Activated T-cell treated with anti-CD3 and anti-CD28 coated beads, Interleukin-2, amount 50 U/mL, for 24 hours (primary cell): Measurements from ENCODE around the gene SLC24A3.

Experiments used
- DNase-seq: peaks from one replicate; pipeline ENCODE4 v3.0.0-alpha.2; 2020
- H3K27ac Mint-ChIP-seq: 2 replicates; pipeline ENCODE4 v1.8.0; 2020; ENCODE audit warnings: mild to moderate bottlenecking, mixed read lengths
- H3K27me3 Mint-ChIP-seq: 2 replicates; pipeline ENCODE4 v1.8.0; 2020; ENCODE audit warnings: mixed read lengths
- H3K36me3 Mint-ChIP-seq: 2 replicates; pipeline ENCODE4 v1.8.0; 2020; ENCODE audit warnings: low read depth, mixed read lengths
- H3K4me1 Mint-ChIP-seq: 2 replicates; pipeline ENCODE4 v1.8.0; 2020; ENCODE audit warnings: low read depth, mixed read lengths
- H3K4me3 Mint-ChIP-seq: 2 replicates; pipeline ENCODE4 v1.8.0; 2020; ENCODE audit warnings: mild to moderate bottlenecking, moderate library complexity, mixed read lengths
- H3K9me3 Mint-ChIP-seq: 2 replicates; pipeline ENCODE4 v1.8.0; 2020; ENCODE audit warnings: mixed read lengths

Gene SLC24A3

DNA sequence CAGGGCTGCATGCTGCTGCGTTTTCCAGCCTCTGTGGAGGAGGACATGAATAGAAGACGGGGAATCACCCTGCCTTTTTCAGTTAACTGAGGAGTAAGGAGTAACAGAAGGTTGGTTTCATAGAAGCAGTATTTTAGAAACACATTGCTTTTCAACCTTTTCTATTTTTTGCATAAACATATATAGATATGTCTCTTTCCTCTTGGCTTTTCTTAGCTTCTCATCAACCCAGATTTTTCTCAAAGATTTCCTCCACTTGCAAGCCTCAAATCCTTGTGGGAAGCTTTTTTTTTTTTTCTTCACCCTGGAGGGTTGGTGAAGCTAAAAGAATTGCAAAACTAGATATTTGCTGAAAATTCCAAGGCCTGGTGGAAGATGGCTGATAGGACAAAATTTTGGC, 6.0 kb downstream of the SLC24A3 start:
- DNase-seq, result no peak
- peaks cover 39% of the 10 kb centered on the region for H3K27me3 Mint-ChIP-seq
- no peak overlapping the region for H3K4me3 Mint-ChIP-seq
- no peaks in the 10 kb centered on the region for H3K4me1 Mint-ChIP-seq
- H3K27ac Mint-ChIP-seq, result no peak overlapping the region
- H3K9me3 Mint-ChIP-seq, result no peaks in the 10 kb centered on the region
- H3K36me3 Mint-ChIP-seq, result no peaks in the 10 kb centered on the region

DNA sequence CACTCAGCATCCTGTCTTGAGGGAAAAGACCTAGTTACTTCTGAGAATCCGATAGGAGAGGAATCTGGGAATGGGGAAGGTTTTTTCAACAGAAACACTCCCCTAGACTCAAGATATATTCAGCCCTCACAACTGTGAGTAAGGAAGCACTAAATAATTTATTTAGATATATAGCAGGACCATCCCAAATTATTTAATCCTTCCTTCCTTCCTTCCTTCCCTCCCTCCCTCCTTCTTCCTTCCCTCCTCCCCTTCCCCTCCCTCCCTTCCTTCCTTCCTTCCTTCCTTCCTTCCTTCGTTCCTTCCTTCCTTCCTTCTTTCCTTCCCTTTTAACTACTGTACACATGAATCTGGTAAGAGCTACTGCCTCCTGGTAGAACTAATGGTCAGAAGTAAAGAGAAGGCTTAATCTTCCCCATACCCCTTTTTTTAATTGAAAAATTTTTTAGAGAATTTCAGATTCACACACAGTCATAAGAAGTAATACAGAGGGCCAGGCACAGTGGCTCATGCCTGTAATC, 10.1 kb downstream of the SLC24A3 start:
- Mint-ChIP-seq H3K4me3 (no peak overlapping the region), H3K27ac (no peak overlapping the region), H3K9me3 (no peaks in the 10 kb centered on the region), H3K4me1 (no peaks in the 10 kb centered on the region), H3K36me3 (no peaks in the 10 kb centered on the region), H3K27me3 (peaks cover 6% of the 10 kb centered on the region)
- DNase-seq, result no peak

GRCh38 chr20:19223640-19224039, 11.2 kb downstream of the SLC24A3 start:
- Mint-ChIP-seq H3K4me3 (no peak overlapping the region), H3K27ac (no peak overlapping the region), H3K4me1 (no peaks in the 10 kb centered on the region), H3K36me3 (no peaks in the 10 kb centered on the region), H3K27me3 (peaks cover 4% of the 10 kb centered on the region), H3K9me3 (no peaks in the 10 kb centered on the region)
- no peak for DNase-seq

DNA sequence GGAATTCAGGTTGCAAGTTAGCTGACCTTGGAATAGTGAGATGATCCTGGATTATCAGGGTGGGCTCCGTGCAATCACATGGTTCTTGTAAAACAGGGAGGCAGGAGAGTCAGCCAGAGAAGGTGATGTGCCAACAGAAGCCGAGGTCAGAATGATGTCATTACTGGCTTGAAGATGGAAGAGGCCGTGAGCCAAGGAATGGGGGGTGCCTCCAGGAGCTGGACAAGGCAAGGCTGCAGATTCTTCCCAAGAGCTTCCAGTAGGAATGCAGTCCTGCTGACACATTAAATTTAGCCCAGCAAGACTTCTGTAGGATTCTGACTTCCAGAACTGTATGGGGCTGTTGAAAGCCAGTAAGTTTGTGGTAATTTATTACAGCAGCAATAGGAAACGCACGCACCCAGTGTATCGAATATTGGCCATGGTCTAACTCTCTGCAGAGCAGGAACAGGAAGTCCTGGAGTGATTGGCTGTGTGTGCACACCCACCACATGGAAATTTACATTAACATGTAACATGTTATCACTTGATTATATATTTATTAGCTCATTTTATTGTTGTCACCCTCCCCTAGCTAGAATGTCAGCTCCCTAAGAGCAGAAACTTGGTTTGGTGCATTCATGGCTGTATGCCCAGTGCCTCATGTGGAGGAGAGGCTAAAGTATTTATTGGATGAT, 19.1 kb downstream of the SLC24A3 start:
- H3K27me3 Mint-ChIP-seq, result peaks cover 7% of the 10 kb centered on the region
- H3K9me3 Mint-ChIP-seq, result no peaks in the 10 kb centered on the region
- H3K4me3 Mint-ChIP-seq, result no peak overlapping the region
- no peak for DNase-seq
- H3K4me1 Mint-ChIP-seq, result no peaks in the 10 kb centered on the region
- H3K36me3 Mint-ChIP-seq, result no peaks in the 10 kb centered on the region
- H3K27ac Mint-ChIP-seq, result no peak overlapping the region

DNA sequence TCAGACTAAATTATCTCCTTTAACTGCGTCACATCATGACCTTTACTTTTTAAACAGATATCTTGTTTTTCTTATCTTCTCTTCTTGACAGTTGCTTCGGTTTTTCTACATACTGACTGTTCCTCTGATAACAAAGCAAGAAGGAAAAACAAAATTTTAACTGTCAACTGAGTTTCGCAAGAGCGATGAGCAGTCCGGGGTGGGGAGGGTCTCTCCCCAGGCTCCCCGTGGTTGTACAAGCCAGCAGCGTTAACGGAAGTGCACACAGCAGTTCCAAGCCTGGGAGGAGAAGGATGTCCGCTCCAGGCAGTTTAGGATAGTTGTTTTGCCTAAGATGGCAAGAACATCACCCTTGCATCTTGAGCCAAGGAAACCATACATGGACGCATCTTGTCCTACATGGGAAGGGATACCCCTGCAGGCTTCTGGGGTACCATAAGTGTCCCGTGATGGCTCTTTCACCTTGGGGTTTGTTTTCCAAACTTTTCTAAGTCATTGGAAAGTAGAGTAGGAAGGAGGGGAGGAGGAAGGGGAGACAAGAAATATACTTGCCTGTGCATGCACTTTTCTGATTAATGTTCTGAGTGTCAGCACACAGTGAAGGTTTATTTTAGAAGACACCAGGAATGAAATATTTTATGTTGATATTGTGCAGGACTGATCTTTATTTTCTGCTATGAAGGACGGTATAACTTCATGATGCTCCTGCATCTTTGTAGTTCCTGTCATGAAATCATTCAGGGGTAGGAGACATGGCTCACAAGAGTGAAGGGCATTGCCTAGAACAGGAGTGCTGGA, 20.8 kb downstream of the SLC24A3 start:
- no peak overlapping the region for H3K27ac Mint-ChIP-seq
- peaks cover 10% of the 10 kb centered on the region for H3K27me3 Mint-ChIP-seq
- H3K9me3 Mint-ChIP-seq, result no peaks in the 10 kb centered on the region

GRCh38 chr20:19236371-19237055, 24.1 kb downstream of the SLC24A3 start:
- DNase-seq, result no peak
- H3K4me3 Mint-ChIP-seq, result no peak overlapping the region
- peaks cover 12% of the 10 kb centered on the region for H3K27me3 Mint-ChIP-seq
- no peaks in the 10 kb centered on the region for H3K9me3 Mint-ChIP-seq
- H3K27ac Mint-ChIP-seq, result no peak overlapping the region
- H3K36me3 Mint-ChIP-seq, result no peaks in the 10 kb centered on the region
- no peaks in the 10 kb centered on the region for H3K4me1 Mint-ChIP-seq

More for the DNA sequence above, 20.8 kb downstream of the SLC24A3 start:
- Mint-ChIP-seq H3K4me1 (no peaks in the 10 kb centered on the region), H3K36me3 (no peaks in the 10 kb centered on the region), H3K4me3 (no peak overlapping the region)
- DNase-seq, result no peak

- Mint-ChIP-seq H3K9me3 (no peaks in the 10 kb centered on the region), H3K27me3 (peaks cover 8% of the 10 kb centered on the region), H3K4me3 (no peak overlapping the region), H3K4me1 (no peaks in the 10 kb centered on the region), H3K36me3 (no peaks in the 10 kb centered on the region), H3K27ac (no peak overlapping the region)
- no peak for DNase-seq
Measured at GRCh38 chr20:19241440-19241839, 29.0 kb downstream of the SLC24A3 start.

GRCh38 chr20:19244291-19244690, 31.8 kb downstream of the SLC24A3 start:
- no peak for DNase-seq
- Mint-ChIP-seq H3K27me3 (no peaks in the 10 kb centered on the region), H3K4me1 (no peaks in the 10 kb centered on the region), H3K36me3 (no peaks in the 10 kb centered on the region), H3K27ac (no peak overlapping the region), H3K4me3 (no peak overlapping the region), H3K9me3 (no peaks in the 10 kb centered on the region)

DNA sequence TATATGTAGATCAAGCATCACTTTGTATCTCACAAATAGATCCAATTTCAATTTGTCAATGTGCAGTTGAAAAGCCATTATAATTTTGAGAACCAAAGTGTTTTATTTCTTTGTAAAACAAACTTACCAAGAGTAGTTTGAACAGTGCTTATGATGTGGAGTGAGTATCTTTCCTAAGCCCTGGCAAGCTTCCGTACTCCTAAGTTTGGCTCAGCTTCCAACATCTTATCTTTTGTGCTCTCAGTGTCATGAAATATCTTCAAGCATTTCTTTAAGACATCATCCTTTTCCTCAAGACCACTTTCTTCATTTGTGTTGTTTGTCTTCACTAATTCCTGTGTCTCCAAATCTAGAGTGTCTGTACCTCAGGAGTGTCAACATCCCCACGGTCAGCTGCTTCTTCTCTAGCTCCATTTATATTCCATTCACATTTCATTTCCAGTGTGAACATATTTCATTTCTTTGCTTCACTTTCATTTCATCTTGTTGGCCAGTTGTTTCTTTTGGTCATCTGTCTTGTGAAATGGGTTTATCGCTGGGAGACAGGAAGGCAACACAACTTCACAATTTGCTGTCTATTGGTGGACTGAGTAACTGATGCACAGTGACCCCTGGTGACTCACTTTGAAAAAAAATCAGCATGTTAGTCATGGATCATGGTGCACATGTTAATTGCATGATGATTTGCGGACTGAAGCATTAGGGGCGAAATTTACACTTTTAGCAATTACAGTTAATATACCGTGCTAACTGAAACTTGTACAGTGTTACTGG, 36.9 kb downstream of the SLC24A3 start:
- no peaks in the 10 kb centered on the region for H3K36me3 Mint-ChIP-seq

DNA sequence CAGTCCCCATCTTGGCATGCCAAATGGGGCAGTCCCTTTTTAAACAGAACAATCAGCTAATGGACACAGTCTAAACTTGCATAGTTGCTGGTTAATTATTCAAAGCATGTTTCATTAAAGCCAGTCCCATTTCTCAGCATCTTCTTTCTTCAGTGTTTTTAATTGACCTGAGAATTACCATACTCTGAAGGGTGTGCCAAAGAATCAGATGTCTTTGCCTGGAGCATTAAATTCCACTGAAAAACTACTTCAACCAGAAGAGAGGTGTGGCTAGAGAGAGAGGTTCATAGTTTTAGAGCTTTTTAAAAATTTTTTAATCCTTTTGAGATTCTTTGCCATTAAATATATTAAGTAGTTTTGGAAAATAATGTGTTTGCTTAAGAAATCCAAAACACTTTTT, 37.9 kb downstream of the SLC24A3 start:
- Mint-ChIP-seq H3K36me3 (no peaks in the 10 kb centered on the region), H3K9me3 (no peaks in the 10 kb centered on the region), H3K4me3 (no peak overlapping the region), H3K27me3 (no peaks in the 10 kb centered on the region), H3K4me1 (no peaks in the 10 kb centered on the region), H3K27ac (no peak overlapping the region)
- DNase-seq, result no peak

More for the DNA sequence above, 36.9 kb downstream of the SLC24A3 start:
- no peak overlapping the region for H3K4me3 Mint-ChIP-seq
- H3K27me3 Mint-ChIP-seq, result no peaks in the 10 kb centered on the region
- no peaks in the 10 kb centered on the region for H3K9me3 Mint-ChIP-seq
- no peak for DNase-seq
- no peaks in the 10 kb centered on the region for H3K4me1 Mint-ChIP-seq
- no peak overlapping the region for H3K27ac Mint-ChIP-seq

- Mint-ChIP-seq H3K9me3 (no peaks in the 10 kb centered on the region), H3K4me1 (no peaks in the 10 kb centered on the region), H3K27ac (no peak overlapping the region), H3K36me3 (no peaks in the 10 kb centered on the region), H3K4me3 (no peak overlapping the region), H3K27me3 (no peaks in the 10 kb centered on the region)
- DNase-seq, result no peak
Measured at GRCh38 chr20:19251506-19251905, 39.1 kb downstream of the SLC24A3 start.

DNA sequence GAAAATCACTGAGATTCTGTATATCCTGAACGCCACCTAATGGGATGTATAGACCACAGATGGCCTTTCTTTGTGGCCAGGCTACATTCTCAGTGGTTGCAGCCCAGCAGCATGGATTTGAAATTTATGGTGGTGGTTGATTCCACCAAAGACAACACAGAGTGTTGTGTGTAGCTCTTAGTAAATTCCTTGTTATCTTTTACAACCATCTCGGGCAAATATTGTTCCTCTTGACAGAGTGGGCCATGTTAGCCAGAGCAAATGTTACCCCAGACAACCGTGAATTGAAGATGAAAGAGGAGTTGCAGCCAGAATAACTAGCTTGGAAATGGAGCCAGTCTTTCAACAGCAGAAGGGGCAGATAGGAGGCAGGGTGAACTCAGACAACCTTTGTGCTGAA, 39.5 kb downstream of the SLC24A3 start:
- Mint-ChIP-seq H3K4me3 (no peak overlapping the region), H3K27me3 (no peaks in the 10 kb centered on the region), H3K36me3 (no peaks in the 10 kb centered on the region), H3K9me3 (no peaks in the 10 kb centered on the region), H3K27ac (no peak overlapping the region), H3K4me1 (no peaks in the 10 kb centered on the region)
- no peak for DNase-seq

DNA sequence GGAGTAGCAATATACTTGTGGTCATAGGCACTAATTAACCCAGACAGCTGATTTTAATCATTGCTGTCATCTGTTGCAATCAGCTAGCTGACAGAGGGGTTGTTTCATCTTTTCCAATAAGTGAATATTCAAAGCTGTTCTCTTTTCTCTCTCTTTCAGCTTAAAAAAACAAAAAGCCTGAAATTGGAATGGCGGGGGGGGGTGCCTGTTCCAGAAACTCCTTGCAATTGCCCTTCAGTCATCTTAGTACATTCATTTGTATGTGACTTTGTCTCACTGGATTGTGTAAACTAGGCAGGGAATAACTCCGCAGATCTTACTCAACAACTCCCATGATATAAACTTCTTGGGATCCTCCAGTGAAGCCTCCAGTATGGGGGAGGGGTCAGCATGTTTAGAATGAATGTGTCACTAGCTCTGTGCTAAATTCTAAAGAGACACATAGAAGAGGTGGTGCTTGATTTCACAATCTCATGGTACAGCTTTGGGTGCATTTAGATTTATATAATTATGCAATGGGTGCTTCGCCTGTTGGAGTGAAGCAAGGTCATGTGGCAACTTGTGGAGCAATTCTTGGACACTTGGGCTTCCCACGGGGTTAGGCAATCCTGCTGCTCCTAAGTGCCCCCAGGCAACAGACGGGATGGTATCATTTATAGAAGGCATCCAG, 40.1 kb downstream of the SLC24A3 start:
- no peaks in the 10 kb centered on the region for H3K9me3 Mint-ChIP-seq
- H3K4me3 Mint-ChIP-seq, result no peak overlapping the region
- DNase-seq, result no peak
- H3K27me3 Mint-ChIP-seq, result no peaks in the 10 kb centered on the region
- no peaks in the 10 kb centered on the region for H3K4me1 Mint-ChIP-seq
- no peak overlapping the region for H3K27ac Mint-ChIP-seq
- H3K36me3 Mint-ChIP-seq, result no peaks in the 10 kb centered on the region

DNA sequence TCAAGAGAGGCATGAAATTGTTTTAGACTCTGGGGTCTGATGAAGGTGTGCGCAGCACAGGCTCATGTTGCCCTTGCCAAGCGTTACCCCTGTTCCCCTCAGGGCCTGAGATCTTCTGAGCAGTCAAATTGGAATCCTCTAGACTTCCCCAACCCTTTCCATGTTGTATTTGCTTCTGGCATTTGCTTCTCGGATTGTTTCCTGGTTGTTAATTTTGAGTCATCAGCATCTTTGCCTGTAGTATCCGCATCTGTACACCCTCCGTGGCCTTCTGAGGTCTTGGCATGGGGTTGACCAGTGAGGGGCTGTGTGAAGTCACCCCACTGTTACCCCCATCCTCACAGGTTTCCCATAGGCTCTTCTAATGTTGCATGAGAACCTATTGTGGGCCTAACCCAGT, 40.9 kb downstream of the SLC24A3 start:
- Mint-ChIP-seq H3K27me3 (no peaks in the 10 kb centered on the region), H3K27ac (no peak overlapping the region), H3K9me3 (no peaks in the 10 kb centered on the region), H3K36me3 (no peaks in the 10 kb centered on the region), H3K4me3 (no peak overlapping the region), H3K4me1 (no peaks in the 10 kb centered on the region)
- no peak for DNase-seq
